Nephron progenitor cell (in vitro differentiated cells): Measurements from ENCODE around the gene PPP1R14C.

ENCODE experiments used
- DNase-seq: peaks from one replicate; pipeline ENCODE4 v3.0.0; 2021
- H3K27ac Mint-ChIP-seq: 2 replicates; pipeline ENCODE4 v1.8.0; 2021; ENCODE audit warnings: mild to moderate bottlenecking, moderate library complexity, mixed read lengths
- H3K27me3 Mint-ChIP-seq: 2 replicates; pipeline ENCODE4 v1.8.0; 2021; ENCODE audit warnings: mild to moderate bottlenecking, low read depth, mixed read lengths; ENCODE audit not compliant: poor library complexity
- H3K36me3 Mint-ChIP-seq: 2 replicates; pipeline ENCODE4 v1.8.0; 2021; ENCODE audit warnings: low read depth, mixed read lengths
- H3K4me1 Mint-ChIP-seq: 2 replicates; pipeline ENCODE4 v1.8.0; 2021; ENCODE audit warnings: mixed read lengths
- H3K4me3 Mint-ChIP-seq: 2 replicates; pipeline ENCODE4 v1.8.0; 2021; ENCODE audit warnings: mild to moderate bottlenecking, moderate library complexity, mixed read lengths
- H3K9me3 Mint-ChIP-seq: 2 replicates; pipeline ENCODE4 v1.8.0; 2021; ENCODE audit warnings: mild to moderate bottlenecking, moderate library complexity, mixed read lengths
- CTCF ChIP-seq: fragments of 200-600 bp; sonication (generic); IDR thresholded peaks from 2 replicates; pipeline ENCODE4 v1.5.0; 2021; ENCODE audit warnings: antibody characterized with exemption

The PPP1R14C gene

GRCh38 chr6:150251566-150252186 lies 108.8 kb downstream of the PPP1R14C start:
- Mint-ChIP-seq H3K27ac (no peak overlapping the region), H3K9me3 (peaks cover 25% of the 10 kb centered on the region), H3K4me3 (no peak overlapping the region), H3K36me3 (peaks cover 31% of the 10 kb centered on the region), H3K27me3 (peaks cover 25% of the 10 kb centered on the region), H3K4me1 (peaks cover 31% of the 10 kb centered on the region)
- no peak for TF ChIP-seq CTCF
- DNase-seq: no peak

- Mint-ChIP-seq H3K27ac (no peak overlapping the region), H3K27me3 (peaks cover 27% of the 10 kb centered on the region), H3K4me3 (no peak overlapping the region), H3K4me1 (peaks cover 31% of the 10 kb centered on the region), H3K9me3 (peaks cover 15% of the 10 kb centered on the region), H3K36me3 (peaks cover 21% of the 10 kb centered on the region)
- no peak for TF ChIP-seq CTCF
- no peak for DNase-seq
Measured at GRCh38 chr6:150252714-150253444, 110.0 kb downstream of the PPP1R14C start.

- peaks cover 18% of the 10 kb centered on the region for H3K36me3 Mint-ChIP-seq
- H3K4me1 Mint-ChIP-seq: peaks cover 31% of the 10 kb centered on the region
- H3K9me3 Mint-ChIP-seq: peaks cover 10% of the 10 kb centered on the region
- no peak overlapping the region for H3K27ac Mint-ChIP-seq
- no peak for DNase-seq
- H3K27me3 Mint-ChIP-seq: peaks cover 27% of the 10 kb centered on the region
- no peak overlapping the region for H3K4me3 Mint-ChIP-seq
- no peak for TF ChIP-seq CTCF
Measured at GRCh38 chr6:150253489-150253888, 110.6 kb downstream of the PPP1R14C start.

DNA sequence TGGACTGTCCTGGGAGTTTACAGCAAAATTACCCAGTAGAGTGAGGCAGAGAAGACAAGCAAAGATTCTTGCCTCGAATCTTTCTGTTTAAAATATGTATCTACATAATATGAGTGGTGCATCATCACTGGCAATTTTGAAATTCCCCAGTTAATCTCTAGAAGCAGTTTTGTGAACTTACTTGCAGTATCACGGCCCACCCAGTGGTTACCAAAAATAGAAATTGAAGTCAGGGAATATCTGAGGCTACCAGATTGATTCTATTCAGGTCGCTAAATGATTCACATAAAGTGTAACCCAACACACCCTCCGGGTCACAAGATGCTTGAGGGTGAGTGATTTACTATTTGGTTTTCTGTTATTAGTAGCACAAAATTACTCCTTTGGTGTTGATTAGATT lies 111.9 kb downstream of the PPP1R14C start:
- H3K4me1 Mint-ChIP-seq: peaks cover 27% of the 10 kb centered on the region
- TF ChIP-seq CTCF: no peak
- H3K27me3 Mint-ChIP-seq: peaks cover 31% of the 10 kb centered on the region
- H3K4me3 Mint-ChIP-seq: no peak overlapping the region
- H3K27ac Mint-ChIP-seq: no peak overlapping the region
- no peak for DNase-seq
- peaks cover 8% of the 10 kb centered on the region for H3K9me3 Mint-ChIP-seq
- peaks cover 12% of the 10 kb centered on the region for H3K36me3 Mint-ChIP-seq

- Mint-ChIP-seq H3K27ac (no peak overlapping the region), H3K27me3 (peaks cover 40% of the 10 kb centered on the region)
- TF ChIP-seq CTCF: no peak
Measured at GRCh38 chr6:150255840-150256239, 113.0 kb downstream of the PPP1R14C start.

More at GRCh38 chr6:150255840-150256239, 113.0 kb downstream of the PPP1R14C start:
- peaks cover 6% of the 10 kb centered on the region for H3K9me3 Mint-ChIP-seq
- H3K4me3 Mint-ChIP-seq: no peak overlapping the region
- DNase-seq: no peak
- H3K4me1 Mint-ChIP-seq: peaks cover 19% of the 10 kb centered on the region
- H3K36me3 Mint-ChIP-seq: peaks cover 8% of the 10 kb centered on the region
